Psoas muscle (tissue), 8 donors: ENCODE measurements around the gene LILRB4. TPM values are rescaled to one million over a fixed set of nuclear protein-coding genes. Genes with fewer than 3 reads are reported as not detected.
"Not testable (repeated sequence)": the region's sequence is repeated elsewhere in the genome, so short reads cannot be mapped to it uniquely, and the experiment has no call there.

Experiments used
- ATAC-seq, 4 donors: fragments of 200-7000 bp; cut with Tn5 transposase; one replicate each; pipeline ENCODE4 v1.9.1; 2020; ENCODE audit warnings: moderate library complexity in 3 of 4, mild to moderate bottlenecking in 2 of 4
- DNase-seq, 2 donors: peaks; one replicate each; pipeline ENCODE4 v3.0.0-alpha.2; 2020
- H3K27ac ChIP-seq: fragments of 200-600 bp; one replicate; pipeline ENCODE4 v1.8.0; 2022
- H3K27me3 ChIP-seq, 3 donors: fragments of 200-600 bp in 1 of 3; one replicate each; pipeline versions ENCODE4 v1.6.1 to v1.8.0; 2013 to 2022; ENCODE audit warnings: low read length in 2 of 3, mild to moderate bottlenecking in 2 of 3, moderate library complexity in 1 of 3; ENCODE audit not compliant: insufficient read depth in 3 of 3
- H3K36me3 ChIP-seq, 2 donors: fragments of 200-600 bp in 1 of 2; one replicate each; pipeline versions ENCODE4 v1.6.1 to v1.8.0; 2013 to 2022; ENCODE audit warnings: low read depth in 1 of 2, mild to moderate bottlenecking in 1 of 2, moderate library complexity in 1 of 2; ENCODE audit not compliant: insufficient read depth in 1 of 2
- H3K4me1 ChIP-seq: fragments of 200-600 bp; one replicate; pipeline ENCODE4 v1.8.0; 2022
- H3K4me3 ChIP-seq: fragments of 200-600 bp; one replicate; pipeline ENCODE4 v1.8.0; 2022; ENCODE audit warnings: mild to moderate bottlenecking
- H3K9me3 ChIP-seq: fragments of 200-600 bp; one replicate; pipeline ENCODE4 v1.8.0; 2022
- WGBS, 3 donors: extraction: QIAGEN DNeasy Blood & Tissue Kit; methylation state at CpG; one replicate each; pipeline versions ENCODE4 v1.1.6 to v1.1.7; 2013; 5-methylcytosine and 5-hydroxymethylcytosine counted together
- intact Hi-C, 2 donors: fragments of 100-400 bp; cut with DNase I; formaldehyde crosslinking; loops; one replicate each; pipeline versions ENCODE4 v1.11.0 to v1.14.2; 2022
- polyA plus RNA-seq, 3 donors: library from polyadenylated mRNA; stranded (reverse); fragments of 200-250 nt; gene quantifications; one replicate each; pipeline ENCODE4 v1.2.3, GENCODE V29; 2013
- total RNA-seq, 4 donors: library from RNA; stranded (reverse); fragmentation: NEBNext Ultra II Directional in 2 of 4; extraction: Animal tissue kit (Norgen Biotek cat#: 25700) in 2 of 4; gene quantifications; one replicate each; pipeline versions ENCODE4 v1.2.1 to v1.2.4, GENCODE V29; 2021 to 2023
- TF ChIP-seq, protein P1 (sequence below): fragments of 200-600 bp; IDR thresholded peaks from one replicate; pipeline ENCODE4 v1.8.0; 2022; ENCODE audit warnings: antibody characterized with exemption
- donor health status: healthy with polysubstance abuse.
- donor health status: DM: no; HTN: no; CAD: no; lungs with moderate emphysema.
- donor health status: Bipolar disorder and iron deficiency.
- donor health status: healthy.
- donor health status: DM: yes; HTN: yes; CAD: no.
- donor health status: DM: no; HTN: no; CAD: no.
- donor health status: DM: no; HTN: no; CAD: no.
- donor health status: DM: yes; HTN: yes; CAD: no.

The LILRB4 gene
- total and polyA plus RNA-seq, 7 donors: 0.27 to 1.7 (median 0.56) TPM

DNA sequence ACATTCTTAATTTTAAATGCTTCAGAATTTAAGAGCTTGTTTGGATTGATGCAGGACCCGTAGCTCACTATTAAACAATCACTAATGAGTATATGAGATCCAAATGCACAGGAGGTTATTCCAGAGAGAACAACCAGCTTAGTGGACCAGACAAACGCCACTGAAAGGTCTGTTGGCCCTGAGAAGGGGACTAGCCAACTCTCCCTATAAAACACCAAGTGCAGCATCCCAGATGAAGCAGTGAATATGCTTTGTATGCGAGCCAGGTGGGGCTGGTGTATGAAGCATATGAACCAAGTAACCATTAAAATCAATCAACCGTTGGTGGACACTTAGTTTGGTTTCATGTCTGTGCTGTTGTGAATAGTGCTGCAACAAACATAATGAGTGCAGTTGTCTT, 42.3 kb upstream of the LILRB4 start:
- no peak for ATAC-seq
- TF ChIP-seq, protein P1, sequence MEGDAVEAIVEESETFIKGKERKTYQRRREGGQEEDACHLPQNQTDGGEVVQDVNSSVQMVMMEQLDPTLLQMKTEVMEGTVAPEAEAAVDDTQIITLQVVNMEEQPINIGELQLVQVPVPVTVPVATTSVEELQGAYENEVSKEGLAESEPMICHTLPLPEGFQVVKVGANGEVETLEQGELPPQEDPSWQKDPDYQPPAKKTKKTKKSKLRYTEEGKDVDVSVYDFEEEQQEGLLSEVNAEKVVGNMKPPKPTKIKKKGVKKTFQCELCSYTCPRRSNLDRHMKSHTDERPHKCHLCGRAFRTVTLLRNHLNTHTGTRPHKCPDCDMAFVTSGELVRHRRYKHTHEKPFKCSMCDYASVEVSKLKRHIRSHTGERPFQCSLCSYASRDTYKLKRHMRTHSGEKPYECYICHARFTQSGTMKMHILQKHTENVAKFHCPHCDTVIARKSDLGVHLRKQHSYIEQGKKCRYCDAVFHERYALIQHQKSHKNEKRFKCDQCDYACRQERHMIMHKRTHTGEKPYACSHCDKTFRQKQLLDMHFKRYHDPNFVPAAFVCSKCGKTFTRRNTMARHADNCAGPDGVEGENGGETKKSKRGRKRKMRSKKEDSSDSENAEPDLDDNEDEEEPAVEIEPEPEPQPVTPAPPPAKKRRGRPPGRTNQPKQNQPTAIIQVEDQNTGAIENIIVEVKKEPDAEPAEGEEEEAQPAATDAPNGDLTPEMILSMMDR: no peak

DNA sequence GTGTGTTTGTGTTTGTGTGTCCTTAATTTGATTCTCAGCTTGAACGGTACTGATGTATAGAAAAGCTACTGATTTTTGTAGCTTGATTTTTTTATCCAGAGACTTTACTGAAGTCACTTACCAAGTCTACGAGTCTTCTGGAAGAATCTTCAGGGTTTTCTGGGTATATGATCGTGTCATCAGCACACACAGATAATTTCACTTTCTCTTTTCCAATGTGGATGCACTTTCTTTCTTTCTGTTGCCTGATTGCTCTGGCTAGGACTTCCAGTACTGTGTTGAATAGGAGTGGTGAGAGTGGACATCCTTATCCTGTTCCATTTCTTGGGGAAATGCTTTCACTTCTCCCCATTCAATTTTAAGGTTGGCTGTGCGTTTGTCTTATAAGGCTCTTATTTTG, 40.4 kb upstream of the LILRB4 start:
- peaks cover 0 to 2% (median 0%) of the 10 kb centered on the region in 3 donors for H3K27me3 ChIP-seq
- ATAC-seq: no peak
- 59 to 74% (median 67%) methylated on average over 4 of the region's 4 CpGs for WGBS, 3 donors
- H3K4me1 ChIP-seq: no peaks in the 10 kb centered on the region
- H3K4me3 ChIP-seq: no peak overlapping the region
- H3K36me3 ChIP-seq: no peaks in the 10 kb centered on the region
- DNase-seq: no peak
- TF ChIP-seq, protein P1: no peak
- no peaks in the 10 kb centered on the region for H3K9me3 ChIP-seq
- intact Hi-C loops: no loop called here
- H3K27ac ChIP-seq: no peak overlapping the region

More for the DNA sequence above, 42.3 kb upstream of the LILRB4 start:
- WGBS, 3 donors: 59 to 70% (median 63%) methylated on average over 4 of the region's 4 CpGs
- no peak for DNase-seq
- Histone ChIP-seq H3K4me3 (no peak overlapping the region), H3K9me3 (no peaks in the 10 kb centered on the region), H3K4me1 (no peaks in the 10 kb centered on the region), H3K36me3 (no peaks in the 10 kb centered on the region), H3K27ac (no peak overlapping the region), H3K27me3 (no peaks in the 10 kb centered on the region)
- intact Hi-C loops: no loop called here

DNA sequence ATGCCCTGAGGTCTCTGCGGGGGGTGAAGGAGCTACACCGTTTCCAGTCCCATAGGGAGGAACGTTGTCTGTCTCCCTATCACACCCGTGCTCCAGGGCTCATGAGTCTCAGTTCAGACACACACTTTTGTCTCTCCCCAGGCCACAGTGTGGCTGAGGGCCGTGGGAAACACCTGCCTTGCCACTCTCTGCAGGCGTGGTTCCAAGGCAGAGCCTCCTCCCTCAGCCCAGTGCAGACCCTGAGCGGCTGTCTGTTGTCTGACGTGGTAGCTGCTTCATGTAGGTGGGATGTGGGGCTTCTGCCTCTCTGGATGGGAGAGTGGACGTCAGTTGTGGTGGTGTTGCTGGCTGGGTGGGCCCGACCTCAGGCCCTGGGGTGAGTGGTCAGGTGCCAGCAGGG, 38.6 kb upstream of the LILRB4 start:
- H3K4me3 ChIP-seq, H3K27me3 ChIP-seq, intact Hi-C loops, DNase-seq, H3K36me3 ChIP-seq, H3K9me3 ChIP-seq, H3K27ac ChIP-seq, ATAC-seq, H3K4me1 ChIP-seq: not testable (repeated sequence)
- 60 to 75% (median 65%) methylated on average over 8 to 10 of the region's 10 CpGs for WGBS, 3 donors

DNA sequence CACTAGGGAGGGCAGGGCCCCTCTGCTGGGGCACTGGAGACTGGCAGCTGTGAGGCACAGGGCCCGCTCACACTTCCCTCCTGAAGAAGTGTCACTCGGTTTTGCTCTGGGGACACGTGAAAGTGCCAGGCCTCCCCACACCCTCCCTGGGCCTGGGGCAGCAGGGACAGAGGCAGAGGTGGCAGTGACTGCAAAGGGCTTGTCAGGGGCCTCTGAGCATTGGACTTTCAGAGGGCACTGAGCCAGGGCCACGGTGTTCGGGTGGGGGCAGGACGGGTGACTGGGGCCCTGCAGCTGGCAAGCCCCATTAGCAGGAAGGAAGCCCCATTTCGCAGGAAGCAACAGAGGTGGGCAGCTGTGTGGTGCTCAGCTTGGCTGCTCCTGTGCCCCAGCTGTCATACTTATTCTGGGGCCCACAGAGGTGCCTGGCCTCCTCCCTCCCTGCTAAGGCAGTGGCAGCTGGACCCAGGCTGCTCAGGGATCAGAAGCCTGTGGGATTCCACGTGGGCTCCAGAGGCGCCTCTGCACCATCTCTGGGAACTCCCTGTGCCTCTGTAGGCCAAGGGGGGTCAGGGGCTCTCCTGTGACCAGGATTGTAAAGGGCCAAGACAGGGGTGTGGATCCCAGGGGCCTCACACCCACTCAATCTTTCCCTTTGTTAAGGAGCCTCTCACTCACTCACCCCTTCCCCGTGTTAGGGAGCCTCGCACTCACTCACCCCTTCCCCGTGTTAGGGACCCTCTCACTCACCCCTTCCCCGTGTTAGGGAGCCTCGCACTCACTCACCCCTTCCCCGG, 37.7 kb upstream of the LILRB4 start:
- H3K27ac ChIP-seq, DNase-seq, H3K27me3 ChIP-seq, H3K9me3 ChIP-seq, H3K4me1 ChIP-seq, H3K36me3 ChIP-seq, ATAC-seq, intact Hi-C loops, H3K4me3 ChIP-seq: not testable (repeated sequence)
- WGBS, 3 donors: 45 to 68% (median 57%) methylated on average over 10 to 12 of the region's 15 CpGs

DNA sequence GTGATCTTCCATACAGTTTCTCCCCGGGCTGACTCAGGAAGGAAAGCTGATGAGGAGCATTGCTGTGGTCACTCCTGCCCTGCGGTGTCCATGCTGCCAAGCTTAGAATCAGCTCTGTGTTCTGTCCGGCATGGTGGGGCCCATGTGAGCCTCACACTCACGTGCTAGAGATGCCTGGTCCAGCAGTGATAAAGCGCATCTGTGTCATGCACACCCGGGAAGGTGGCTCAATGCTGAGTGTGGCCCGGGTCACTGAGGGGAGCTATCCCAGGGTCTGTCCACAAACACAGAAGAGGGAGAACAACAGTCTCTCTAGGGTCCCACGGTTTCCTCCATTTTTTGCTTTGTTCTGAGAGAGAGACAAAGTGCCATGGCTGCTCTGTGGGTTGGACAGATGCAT, 36.0 kb upstream of the LILRB4 start:
- TF ChIP-seq, protein P1: no peak
- peaks cover 0 to 2% (median 0%) of the 10 kb centered on the region in 3 donors for H3K27me3 ChIP-seq
- intact Hi-C loops: no loop called here
- WGBS, 3 donors: 75 to 79% (median 77%) methylated on average over 8 of the region's 8 CpGs
- H3K36me3 ChIP-seq: no peaks in the 10 kb centered on the region
- no peak for DNase-seq
- H3K9me3 ChIP-seq: no peaks in the 10 kb centered on the region
- no peak overlapping the region for H3K27ac ChIP-seq
- H3K4me1 ChIP-seq: no peaks in the 10 kb centered on the region
- ATAC-seq: no peak
- no peak overlapping the region for H3K4me3 ChIP-seq

DNA sequence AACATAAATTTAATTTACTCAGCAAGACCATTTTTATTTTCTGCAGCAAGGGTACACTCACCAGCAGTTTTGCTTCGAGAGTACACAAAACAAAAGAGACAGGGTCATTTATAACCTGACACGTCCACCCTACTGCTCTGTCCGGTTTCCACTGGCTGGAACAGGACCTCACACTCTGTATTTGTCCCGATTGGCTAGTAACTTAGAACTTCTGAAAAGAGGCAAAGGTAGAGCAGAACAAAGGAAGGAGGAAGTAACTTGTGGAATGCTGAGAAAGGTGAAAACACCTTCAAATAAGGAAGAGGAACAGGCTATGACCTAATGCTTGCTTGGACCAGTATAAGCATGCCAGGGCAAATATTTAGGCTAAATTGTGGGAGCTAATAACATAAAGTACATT, 34.9 kb upstream of the LILRB4 start:
- ATAC-seq, intact Hi-C loops, H3K4me3 ChIP-seq, H3K9me3 ChIP-seq, H3K36me3 ChIP-seq, H3K4me1 ChIP-seq, DNase-seq, H3K27ac ChIP-seq, H3K27me3 ChIP-seq: not testable (repeated sequence)
- 53 to 62% (median 60%) methylated on average over 4 of the region's 4 CpGs for WGBS, 3 donors

DNA sequence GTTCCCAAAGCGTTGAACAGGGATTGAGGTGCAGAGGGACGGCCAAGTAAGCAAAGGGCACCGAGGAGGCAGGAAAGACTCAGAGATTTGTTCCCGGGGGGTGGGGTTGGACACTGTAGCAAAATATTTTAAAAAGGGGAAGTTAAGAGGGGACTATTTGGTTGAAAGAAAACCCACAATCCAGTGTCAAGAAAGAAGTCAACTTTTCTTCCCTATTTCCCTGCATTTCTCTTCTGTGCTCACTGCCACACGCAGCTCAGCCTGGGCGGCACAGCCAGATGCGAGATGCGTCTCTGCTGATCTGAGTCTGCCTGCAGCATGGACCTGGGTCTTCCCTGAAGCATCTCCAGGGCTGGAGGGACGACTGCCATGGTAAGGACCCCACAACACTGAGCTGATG, 32.5 kb upstream of the LILRB4 start, which contains the start of gene LILRB1:
Gene LILRB1, plus strand, starts transcription at position 223 of the 400 bp plus-strand sequence. CDS start 590 bp downstream, outside the sequence.
- not testable (repeated sequence) for H3K27ac ChIP-seq, DNase-seq, ATAC-seq, H3K4me3 ChIP-seq, H3K27me3 ChIP-seq, H3K4me1 ChIP-seq, H3K36me3 ChIP-seq, H3K9me3 ChIP-seq
- WGBS, 3 donors: 69 to 76% (median 72%) methylated on average over 9 of the region's 9 CpGs
- intact Hi-C loops: loop anchor here in 1 of 2 donors (2.0 kb wide), 1 partner anchor 333 kb away; no protein-coding TSS in a partner anchor
